ENCODE results near the gene SCAND1.

SCAND1 gene

DNA sequence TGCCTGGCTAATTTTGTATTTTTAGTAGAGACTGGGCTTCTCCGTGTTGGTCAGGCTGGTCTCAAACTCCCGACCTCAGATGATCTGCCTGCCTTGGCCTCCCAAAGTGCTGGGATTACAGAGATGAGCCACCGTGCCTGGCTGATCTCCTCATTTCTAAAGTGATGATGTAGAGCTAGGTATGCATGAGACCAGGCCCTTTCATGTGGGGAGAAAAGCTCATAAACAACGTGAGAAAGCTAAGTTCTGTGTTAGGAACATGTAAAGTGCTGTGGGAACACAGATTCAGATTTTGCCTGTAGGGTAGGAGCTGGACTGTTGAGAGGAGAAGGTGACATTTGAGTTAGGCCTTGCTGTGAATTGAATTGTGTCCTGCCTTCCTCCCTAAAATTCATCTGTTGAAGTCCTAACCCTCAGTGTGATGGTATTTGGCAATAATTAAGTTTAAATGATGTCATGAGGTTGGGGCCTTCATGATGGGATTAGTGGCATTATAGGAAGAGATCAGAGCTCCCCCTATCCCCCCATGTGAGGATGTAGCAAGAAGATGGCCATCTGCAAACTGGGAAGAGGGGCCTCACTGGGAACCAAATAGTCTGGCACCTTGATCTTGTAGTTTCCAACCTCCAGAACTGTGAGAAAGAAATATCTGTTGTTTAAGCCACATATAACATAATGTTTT lies 49.2 kb downstream of the SCAND1 start:
- no peak for DNase-seq

DNA sequence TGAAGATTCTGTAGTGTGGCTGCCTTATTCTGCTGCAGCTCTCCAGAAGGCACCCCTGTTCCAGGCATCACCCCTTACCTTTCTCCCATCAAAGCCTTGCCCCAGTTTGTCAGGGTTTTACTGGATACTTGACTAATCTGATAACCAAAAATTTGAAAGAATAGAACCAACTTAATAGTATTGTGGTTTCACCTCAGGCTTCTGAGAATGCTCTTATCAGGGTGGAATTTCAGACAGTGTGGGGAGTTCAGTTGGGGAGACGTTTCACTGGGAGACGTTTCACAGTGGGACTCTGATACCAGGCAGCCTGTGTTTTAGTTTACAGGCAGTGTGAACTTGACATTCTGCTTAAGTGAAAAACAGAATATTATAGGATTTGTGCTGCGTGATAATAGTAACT lies 50.5 kb downstream of the SCAND1 start:
- no peak for DNase-seq

Data from suppressor macrophage (primary cell).